ENCODE results near the gene TMEM61.

Gene TMEM61

DNA sequence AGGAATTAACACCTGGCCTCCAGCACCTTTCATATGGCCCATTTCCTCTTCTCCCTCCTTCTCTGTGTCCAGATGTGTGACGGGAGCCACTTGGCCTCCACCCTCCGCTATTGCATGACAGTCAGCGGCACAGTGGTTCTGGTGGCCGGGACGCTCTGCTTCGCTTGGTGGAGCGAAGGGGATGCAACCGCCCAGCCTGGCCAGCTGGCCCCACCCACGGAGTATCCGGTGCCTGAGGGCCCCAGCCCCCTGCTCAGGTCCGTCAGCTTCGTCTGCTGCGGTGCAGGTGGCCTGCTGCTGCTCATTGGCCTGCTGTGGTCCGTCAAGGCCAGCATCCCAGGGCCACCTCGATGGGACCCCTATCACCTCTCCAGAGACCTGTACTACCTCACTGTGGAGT is 5.6 kb downstream of the TMEM61 start:
- no peak for DNase-seq

- no peak for DNase-seq
These were observed 6.1 kb downstream of the TMEM61 start for GRCh38 chr1:54986533-54986932.

DNA sequence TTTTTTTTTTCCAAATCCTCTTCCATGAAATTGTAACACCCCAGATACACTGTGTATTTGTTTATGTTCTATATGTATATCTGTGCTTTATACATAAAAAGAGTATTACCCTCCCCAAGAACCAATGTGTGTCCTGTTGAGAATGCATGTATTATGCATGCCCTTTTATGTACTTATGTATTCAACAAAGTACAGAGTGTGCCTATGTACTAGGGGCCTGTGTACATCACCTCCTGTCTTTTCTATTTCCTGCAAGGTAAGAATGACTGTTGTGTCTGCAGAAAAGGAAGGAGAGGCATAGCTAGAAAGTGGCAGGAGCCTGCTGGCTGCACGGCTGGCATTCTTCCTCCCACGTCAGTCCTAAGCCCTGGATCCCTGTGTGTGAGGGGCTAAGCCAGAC is 7.0 kb downstream of the TMEM61 start:
- no peak for DNase-seq

DNA sequence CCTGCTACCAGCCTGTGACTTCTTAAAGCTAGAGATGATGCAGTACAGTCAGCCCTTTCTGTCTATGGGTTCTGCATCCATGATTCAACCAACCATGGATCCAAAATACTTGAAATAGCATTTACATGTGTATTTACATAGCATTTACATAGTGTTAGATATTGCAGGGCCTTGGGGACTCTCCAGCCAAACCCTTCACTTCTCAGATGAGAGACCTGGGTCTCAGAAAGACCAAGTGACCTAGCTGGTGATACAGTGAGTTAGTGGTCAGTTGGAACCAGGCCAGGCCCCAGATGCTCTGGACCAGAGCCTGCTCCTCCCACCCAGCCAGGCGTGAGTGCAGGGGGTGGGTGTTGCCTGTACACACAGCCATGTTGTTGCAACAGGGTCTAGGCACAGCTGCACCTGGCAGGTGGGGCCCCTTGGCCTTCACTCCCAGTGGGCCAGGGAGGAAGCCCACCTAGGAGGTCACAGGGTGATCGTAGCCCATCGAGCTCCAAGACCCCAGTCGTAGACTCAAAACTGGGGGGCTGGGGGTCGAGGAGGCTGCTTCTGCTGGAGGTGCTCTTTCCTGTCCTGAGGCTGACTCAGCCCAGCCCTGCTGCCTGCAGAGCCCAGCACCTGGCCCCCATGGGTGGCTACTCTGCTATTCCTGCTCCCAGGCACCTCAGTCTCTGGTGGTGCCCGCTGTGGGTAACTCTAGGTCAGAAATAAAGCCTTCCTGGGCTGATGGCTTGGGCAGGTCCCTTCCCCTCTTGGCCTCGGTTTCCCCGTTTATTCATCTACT is 7.7 kb downstream of the TMEM61 start:
- no peak for DNase-seq

GRCh38 chr1:54988975-54989374 is 8.5 kb downstream of the TMEM61 start:
- no peak for DNase-seq

DNA sequence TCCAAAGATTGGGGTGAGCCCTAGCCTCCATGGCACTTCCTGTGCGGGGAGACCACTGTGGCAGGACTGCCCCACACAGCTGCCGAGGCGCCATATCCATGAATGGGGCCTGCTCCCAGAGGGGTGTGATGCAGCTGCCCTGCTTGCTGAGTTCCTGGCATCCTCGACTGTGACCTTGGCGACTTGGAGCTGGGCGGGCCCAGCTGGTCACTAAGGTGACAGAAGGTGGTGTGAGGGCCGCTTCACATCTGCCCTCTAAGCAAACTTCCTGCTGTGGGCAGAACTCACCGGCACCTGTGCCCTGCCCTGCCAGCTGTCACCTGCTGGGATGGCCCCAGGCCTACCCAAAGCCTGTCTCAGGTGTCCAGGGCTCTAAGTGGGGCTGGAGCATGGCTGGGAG is 9.0 kb downstream of the TMEM61 start:
- DNase-seq, result no peak

GRCh38 chr1:54989968-54990810 is 9.8 kb downstream of the TMEM61 start:
- DNase-seq, result no peak

DNA sequence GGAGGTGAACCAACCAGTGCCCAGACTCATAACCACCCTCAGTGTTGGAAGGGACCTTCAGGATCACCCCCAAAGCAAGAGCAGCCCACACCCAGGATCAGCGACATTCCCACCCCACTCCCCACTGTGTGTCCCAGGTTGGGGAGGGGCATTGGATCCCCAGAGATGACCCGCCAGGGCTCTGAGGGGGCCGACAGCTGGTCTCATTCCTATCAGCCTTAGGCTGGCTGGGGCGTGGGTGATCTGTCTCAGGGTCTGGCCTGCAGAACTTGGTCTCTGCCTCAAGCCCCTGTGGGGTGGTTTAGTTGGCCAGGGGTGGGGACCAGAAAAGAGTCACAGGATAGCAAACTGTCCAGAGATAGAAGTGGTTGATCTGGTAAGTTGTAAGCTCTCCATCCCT is 10.5 kb downstream of the TMEM61 start:
- DNase-seq, result no peak

GRCh38 chr1:54991939-54992338 is 11.5 kb downstream of the TMEM61 start:
- no peak for DNase-seq

GRCh38 chr1:54993140-54993539 is 12.7 kb downstream of the TMEM61 start:
- DNase-seq, result no peak

DNA sequence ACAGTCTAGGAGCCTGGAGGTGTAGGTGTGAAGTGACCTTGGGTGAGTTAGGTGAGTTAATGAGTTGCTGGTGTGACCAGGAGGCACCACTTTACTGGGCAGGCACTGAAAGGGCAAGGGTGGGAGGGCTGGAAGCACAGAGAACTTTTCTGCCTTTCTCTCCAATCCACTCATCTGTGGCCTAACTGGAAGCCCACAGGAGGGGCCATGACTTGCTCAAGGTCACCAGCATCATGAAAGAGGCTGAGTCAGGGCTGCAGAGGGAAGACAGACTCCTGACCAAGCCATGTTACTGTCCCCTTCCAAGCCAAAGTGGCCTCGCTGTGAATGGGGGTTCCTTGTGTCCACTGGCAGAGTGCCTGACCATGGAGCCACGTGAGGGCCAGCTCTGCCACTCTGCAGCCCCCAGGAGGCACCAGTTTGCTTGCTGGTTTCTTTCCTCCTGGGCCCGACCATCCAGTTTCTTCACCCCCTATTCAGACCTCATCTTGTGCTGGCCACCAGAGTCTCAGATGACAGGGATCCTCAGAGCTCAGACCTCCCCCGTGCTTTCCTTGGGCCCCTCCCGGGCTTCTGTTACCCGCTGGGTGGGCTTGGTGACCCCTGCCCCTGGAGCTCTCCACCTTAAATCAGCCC is 14.0 kb downstream of the TMEM61 start:
- DNase-seq, result no peak

GRCh38 chr1:54995013-54995760 is 14.8 kb downstream of the TMEM61 start:
- DNase-seq, result no peak

GRCh38 chr1:54995835-54996234 is 15.4 kb downstream of the TMEM61 start:
- DNase-seq, result no peak

DNA sequence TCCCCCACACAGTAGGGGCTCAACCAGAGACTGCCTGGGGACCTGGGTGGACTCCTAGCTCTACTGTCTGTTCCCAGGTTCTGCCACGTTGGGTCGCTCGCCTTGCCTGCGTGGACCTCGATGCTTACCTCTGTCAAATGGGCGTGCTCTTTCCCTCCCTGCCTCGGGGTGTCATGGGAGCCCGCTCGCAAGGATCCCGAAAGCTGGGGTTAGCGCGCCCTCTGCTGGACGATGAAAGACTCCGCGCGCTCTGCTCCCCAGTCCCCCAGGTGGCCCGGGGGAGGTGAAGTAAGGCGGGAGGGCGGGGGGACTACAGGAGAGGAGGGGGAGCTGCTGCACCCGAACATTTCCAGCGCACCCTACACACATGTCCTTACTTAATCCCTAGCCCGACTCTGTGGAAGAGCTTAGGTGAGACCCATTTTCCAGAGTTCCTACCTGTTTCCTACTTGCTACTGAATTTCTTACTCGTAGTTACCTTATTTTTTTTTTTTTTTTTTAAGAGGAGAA is 16.0 kb downstream of the TMEM61 start:
- no peak for DNase-seq

DNA sequence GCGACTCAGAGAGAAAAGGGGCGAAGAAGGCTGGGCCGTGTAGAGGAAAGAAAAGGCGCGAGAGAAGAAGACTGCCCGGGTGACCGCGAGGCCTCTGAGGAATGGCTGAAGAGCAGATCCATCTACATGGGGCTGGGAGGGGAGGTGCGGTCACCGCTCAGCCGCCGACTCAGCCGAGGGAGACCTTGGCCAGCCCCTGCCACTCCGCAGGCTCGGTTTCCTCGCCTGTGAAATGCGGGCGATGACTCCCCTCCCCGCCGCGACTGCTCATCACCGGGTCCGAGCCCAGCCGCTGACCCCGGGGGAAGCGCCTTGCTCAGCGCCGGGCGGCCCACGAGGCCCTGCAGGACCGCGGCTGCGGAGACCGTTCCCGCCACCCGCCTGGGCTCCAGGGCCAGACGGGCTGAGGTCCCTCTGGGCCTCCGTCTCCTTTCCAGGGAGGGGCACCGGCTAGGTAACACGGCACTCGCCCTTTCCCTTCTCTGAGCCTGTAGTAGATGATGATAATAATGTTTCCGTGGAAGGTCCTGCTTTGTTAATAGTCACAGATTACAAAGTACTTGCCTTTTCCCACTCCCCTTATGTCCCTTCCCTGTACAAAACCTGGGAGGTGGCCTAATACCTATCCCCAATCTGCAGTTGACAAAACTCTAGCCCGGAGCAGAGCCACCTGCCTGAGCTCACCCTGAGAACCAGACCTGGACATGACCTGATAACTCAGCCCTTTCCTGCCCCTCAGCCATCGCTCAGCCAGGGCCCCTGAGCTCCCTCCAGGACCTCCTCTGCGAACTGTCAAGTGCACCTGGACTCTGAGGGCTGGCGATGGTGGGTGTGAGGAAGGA is 16.7 kb downstream of the TMEM61 start:
- DNase-seq, result no peak

GRCh38 chr1:54997711-54997986 is 17.2 kb downstream of the TMEM61 start:
- DNase-seq, result no peak

DNA sequence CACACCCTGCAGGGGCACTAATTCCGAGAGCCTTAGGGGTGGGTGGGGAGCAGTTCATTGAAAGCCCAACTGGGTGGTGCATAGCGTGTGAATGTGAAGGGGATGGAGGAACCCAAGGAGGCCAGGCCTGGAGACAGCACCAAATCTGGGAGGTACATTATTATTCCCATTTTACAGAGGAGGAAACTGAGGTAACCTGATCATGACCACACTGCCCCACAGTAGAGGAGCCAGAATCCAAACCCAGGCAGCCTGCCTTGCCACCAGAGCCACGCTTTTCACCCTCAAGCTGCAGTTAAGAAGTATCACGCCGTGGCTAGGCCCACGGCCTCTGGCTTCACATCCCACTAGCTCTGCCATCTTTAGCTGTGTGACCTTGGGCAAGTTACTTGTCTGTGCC is 17.7 kb downstream of the TMEM61 start:
- no peak for DNase-seq

- no peak for DNase-seq
These were observed 18.2 kb downstream of the TMEM61 start, which contains the start of gene BSND for GRCh38 chr1:54998677-54999076. BSND (plus strand) TSS chr1:54998933; CDS start chr1:54999187, 254 bp downstream.

GRCh38 chr1:55000110-55001085 is 20.0 kb downstream of the TMEM61 start:
- DNase-seq, result no peak

DNA sequence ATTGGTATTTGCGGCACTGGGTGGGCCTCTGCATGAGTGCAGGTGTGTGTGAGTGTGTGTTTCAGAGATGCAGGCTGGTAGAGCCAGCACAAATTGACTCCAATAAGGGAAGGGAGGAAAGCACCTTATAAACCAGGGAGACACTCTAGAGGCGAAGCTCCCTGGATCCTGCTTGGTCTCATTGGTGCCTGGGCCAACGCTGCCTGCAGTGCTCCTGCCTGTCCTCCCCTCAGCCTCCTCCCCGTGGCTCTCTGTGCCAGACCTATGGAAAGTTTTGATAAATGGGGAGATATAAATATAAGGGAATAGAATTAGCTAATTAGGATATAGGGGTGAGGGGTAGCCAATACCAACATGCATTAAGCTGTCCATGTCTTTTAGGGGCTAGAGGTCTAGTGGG is 20.9 kb downstream of the TMEM61 start:
- DNase-seq, result no peak

GRCh38 chr1:55002686-55003085 is 22.3 kb downstream of the TMEM61 start:
- no peak for DNase-seq

All from NCI-H446 treated with DMSO at 0.1 percent for 48 hours (cell line).